Left forelimb (tissue), 1 donor: Measurements from ENCODE around the gene CD34.
"Not testable (repeated sequence)": the region's sequence is repeated elsewhere in the genome, so short reads cannot be mapped to it uniquely, and the experiment has no call there.

Experiments used
- DNase-seq: peaks from one replicate; pipeline ENCODE4 v3.0.0-alpha.2; 2018; ENCODE audit warnings: low spot score

CD34 gene, protein sequence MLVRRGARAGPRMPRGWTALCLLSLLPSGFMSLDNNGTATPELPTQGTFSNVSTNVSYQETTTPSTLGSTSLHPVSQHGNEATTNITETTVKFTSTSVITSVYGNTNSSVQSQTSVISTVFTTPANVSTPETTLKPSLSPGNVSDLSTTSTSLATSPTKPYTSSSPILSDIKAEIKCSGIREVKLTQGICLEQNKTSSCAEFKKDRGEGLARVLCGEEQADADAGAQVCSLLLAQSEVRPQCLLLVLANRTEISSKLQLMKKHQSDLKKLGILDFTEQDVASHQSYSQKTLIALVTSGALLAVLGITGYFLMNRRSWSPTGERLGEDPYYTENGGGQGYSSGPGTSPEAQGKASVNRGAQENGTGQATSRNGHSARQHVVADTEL

GRCh38 chr1:207910591-207911354 lies at the start of gene CD34:
CD34 (minus strand) TSS chr1:207911125; CDS start chr1:207911080, 45 bp downstream.
- DNase-seq, result peak; percentile 89

DNA sequence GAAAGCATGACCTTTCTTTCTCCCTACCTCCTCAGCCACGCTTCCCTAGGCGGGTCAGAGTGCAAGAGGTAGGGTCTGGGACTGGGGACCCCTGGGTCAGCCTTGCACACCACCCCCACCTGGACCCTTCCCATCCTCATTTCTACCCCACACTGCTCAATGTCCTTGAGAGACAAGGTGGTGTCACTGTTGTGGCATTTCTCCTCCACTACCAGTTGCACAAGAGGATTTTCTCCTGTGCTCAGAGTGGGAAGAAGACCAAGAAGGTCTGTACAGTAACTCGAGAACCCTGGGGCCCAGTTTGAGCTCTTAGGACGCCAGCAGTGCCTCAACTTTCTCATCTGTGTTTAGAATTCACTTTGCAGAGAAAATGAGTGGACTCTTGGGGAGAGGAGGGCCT lies 49.4 kb upstream of the CD34 start:
- DNase-seq, result no peak

- no peak for DNase-seq
These were observed 49.0 kb upstream of the CD34 start for GRCh38 chr1:207959910-207960309.

DNA sequence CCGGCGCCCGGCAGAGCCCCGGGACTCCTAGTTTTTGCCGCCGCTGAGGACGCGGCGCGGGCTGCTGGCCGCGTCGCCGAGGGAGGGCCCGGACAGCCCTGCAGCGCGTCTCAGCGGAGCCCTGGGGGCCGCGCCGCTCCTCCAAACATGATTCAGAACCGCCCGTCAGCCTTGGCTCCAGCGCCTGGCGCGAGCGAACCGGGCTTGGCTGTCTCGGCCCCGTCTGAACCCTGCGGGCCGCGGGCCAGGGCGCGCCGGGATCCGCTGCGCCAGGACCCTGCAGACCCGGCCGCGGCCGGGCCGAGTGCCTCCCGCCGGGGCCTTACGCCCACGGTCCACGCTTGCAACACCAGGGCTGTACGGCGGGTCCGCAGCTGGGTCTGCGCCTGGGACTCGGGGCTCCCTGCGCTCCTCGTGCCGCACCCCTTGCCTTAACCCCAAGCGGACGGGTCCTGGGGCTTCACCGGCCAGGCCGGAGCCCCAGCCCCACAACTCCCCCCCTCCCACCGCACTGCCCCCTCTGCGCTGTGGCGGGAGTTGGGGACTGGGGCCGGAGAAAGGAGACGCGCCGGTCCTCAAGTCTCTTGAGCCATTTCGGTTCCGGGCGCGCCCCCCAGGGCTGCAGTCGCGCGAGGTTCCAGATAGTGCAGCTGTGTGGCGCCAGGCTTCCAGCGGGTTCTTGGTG lies 48.4 kb upstream of the CD34 start:
- peak; percentile 81 for DNase-seq

GRCh38 chr1:207958376-207959139 lies 47.6 kb upstream of the CD34 start:
- DNase-seq, result no peak

DNA sequence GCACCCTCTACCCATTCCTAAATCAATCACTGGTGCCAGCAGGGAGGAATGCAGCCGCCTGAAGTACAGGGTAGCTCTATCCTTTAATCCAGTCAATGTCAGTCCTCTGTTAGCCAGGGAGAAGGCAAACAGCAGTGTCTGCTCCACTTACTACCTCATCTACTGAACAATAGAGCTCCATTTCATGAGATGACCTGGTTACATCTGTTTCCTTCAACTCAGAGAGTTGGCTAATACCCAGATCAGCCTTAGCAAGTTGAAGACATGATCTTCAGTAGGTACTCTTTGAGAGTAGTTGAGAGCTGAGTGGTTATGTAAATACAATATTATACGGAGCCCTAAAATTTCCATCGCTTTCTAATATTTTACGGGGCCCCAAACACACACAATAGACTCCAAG lies 46.1 kb upstream of the CD34 start:
- DNase-seq, result no peak

GRCh38 chr1:207954104-207954503 lies 43.2 kb upstream of the CD34 start:
- DNase-seq, result no peak

- DNase-seq, result no peak
These were observed 42.0 kb upstream of the CD34 start for GRCh38 chr1:207952617-207953542.

- DNase-seq, result no peak
These were observed 40.7 kb upstream of the CD34 start for GRCh38 chr1:207951652-207952051.

DNA sequence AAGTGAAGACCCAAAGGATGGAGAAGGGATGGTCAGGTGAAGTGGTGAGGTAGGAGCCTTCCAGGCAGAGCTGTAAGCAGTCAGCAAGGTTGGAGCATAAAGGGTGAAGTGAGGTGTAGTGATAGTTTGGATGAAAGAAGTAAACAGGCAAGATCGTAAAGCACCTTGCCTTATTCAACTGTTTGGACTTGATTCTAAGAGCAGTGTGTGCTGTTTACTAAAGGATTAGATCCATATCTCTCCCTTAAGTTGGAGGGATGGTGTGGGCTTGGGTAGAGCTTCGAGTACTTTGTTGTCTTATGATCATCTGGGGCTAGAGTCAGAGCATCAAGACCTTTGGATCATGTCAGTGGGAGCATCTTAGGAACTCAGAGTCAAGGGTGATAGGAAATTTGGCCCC lies 39.8 kb upstream of the CD34 start:
- DNase-seq, result no peak

DNA sequence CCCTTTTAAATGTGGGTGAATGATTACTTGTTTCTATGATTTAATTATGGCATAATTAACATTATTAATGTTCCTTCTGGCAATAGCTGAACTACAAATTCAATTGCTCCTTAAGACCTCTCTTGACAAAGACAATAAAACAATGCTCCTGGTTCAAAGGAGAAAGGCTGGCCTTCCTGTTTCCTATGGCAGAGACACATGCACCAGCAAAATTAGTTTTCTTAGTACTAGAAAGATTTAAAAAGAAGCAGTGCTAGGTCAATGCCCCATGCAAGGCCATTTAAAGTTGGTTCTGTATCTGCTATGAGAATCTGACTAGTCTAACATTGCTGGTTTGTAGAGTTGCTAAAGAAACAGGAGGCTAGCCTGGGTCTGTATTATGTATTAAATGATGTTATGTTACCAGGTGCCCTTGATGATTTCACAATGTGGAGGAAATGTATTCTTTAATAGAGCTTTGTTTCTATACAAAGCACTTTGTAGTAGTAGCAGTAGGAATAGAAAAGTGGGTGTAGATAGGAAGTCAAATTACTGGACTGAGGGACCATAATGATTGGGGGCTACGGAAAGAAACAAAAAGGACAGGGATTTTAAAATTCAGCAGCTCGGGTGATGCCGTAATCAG lies 38.8 kb upstream of the CD34 start:
- no peak for DNase-seq

GRCh38 chr1:207948536-207949250 lies 37.8 kb upstream of the CD34 start:
- DNase-seq, result no peak

DNA sequence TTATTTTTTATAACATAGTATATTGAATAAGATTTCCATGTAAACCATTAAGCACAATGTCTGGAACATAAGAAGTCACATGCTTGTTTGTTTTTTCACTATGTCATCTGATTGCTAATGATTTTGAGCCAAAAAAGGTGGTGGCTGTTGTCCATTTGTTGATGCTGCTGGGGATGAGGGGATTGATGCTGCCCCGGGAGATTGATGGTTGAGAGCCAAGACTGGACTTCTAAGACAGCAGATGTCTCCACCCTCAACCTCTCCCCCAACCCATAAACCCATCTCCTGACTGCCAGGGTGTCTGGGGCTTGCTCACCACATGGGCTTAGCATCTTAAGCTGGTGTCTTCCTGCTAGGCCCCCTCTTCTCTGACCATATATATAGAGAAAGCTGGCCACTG lies 35.8 kb upstream of the CD34 start:
- DNase-seq, result no peak

- DNase-seq, result no peak
These were observed 33.6 kb upstream of the CD34 start for GRCh38 chr1:207944571-207944970.

- not testable (repeated sequence) for DNase-seq
These were observed 31.4 kb upstream of the CD34 start for GRCh38 chr1:207942337-207942741.

DNA sequence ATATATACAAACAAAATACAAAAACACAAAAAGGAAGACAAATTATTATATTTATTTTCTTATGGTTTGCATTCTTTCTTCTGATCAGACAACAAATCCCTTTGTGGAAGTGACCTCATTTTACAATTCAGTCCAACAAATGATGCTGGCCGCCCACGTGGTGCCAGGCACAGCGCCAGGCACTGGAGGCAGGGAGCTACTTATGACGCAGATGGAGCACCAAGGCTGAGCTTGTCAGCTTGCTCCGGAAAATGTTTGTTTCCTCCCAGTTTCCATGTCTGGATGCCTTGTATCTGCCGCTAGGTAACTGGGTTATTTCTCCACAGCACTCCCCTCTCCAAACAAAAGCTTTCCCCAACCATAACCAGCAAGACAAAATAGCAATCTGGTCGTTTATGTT lies 30.7 kb upstream of the CD34 start:
- DNase-seq, result peak; percentile 83

GRCh38 chr1:207938016-207938415 lies 27.1 kb upstream of the CD34 start:
- DNase-seq, result no peak

DNA sequence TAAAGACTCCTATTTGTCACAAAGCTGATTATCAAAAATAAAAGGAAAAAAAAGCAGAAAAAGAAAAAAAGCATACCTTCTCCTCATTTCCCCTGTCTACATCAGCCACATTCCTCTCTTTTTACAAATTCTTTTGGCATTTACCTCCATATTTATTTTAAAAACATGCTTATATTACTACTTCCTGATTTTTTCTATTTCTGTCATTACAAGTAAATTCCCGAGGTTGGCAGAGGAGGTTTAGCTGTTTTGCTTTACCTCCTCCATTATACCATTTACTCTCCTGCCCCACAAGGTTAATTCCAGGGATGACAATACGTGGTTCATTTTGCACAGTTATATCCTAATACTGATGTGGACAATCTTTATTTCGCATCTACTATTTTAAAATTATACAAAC lies 26.3 kb upstream of the CD34 start:
- DNase-seq, result no peak

DNA sequence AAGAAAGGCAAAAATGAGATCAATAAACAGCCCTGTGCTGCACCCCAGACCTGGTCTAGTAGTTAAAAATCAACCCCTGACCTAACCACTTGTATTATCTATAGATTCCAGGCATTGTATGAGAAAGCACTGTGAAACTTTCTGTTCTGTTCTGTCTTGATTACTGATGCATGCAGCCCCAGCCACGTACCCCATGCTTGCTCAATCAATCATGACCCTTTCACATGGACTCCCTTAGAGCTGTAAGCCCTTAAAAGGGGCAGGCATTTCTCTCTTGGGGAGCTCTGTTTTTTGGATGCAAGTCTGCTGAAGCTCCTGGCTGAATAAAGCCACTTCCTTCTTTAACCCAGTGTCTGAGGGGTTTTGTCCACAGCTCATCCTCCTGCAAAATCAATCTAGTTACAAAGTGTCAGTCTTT lies 24.2 kb upstream of the CD34 start:
- DNase-seq, result no peak
